ENCODE results near the gene ZNF107. TPM values are rescaled to one million over a fixed set of nuclear protein-coding genes. Genes with fewer than 3 reads are reported as not detected.

ZNF107 gene
- total and polyA plus RNA-seq, 4 donors: 0.60 to 4.9 (median 1.4) TPM

DNA sequence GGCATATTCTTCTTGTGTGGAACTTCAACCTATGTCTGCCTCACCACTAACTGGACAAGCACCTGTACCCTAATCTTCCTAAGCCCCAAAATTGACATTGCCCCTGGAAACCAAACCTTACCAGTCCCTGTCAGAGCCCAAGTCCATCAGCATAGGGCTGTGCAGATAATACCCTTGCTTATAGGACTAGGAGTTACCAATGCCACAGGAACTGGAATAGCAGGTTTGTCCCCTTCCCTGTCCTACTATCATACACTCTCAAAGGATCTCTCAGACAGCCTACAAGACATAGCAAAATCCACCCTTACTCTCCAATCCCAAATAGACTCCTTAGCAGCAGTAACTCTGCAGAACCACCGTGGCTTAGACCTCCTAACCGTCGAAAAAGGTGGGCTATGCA is 19.8 kb downstream of the ZNF107 start (continued):
- TF ChIP-seq, protein P1, sequence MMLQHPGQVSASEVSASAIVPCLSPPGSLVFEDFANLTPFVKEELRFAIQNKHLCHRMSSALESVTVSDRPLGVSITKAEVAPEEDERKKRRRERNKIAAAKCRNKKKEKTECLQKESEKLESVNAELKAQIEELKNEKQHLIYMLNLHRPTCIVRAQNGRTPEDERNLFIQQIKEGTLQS (IDR thresholded peaks at IDR 0.05): no peak
- TF ChIP-seq TAF1 (conservative IDR thresholded peaks at IDR 0.05) (no peak), JUND (IDR thresholded peaks at IDR 0.05) (no peak), FOXA1 (IDR thresholded peaks at IDR 0.05) (no peak), FOXA2 (IDR thresholded peaks at IDR 0.05) (no peak)

DNA sequence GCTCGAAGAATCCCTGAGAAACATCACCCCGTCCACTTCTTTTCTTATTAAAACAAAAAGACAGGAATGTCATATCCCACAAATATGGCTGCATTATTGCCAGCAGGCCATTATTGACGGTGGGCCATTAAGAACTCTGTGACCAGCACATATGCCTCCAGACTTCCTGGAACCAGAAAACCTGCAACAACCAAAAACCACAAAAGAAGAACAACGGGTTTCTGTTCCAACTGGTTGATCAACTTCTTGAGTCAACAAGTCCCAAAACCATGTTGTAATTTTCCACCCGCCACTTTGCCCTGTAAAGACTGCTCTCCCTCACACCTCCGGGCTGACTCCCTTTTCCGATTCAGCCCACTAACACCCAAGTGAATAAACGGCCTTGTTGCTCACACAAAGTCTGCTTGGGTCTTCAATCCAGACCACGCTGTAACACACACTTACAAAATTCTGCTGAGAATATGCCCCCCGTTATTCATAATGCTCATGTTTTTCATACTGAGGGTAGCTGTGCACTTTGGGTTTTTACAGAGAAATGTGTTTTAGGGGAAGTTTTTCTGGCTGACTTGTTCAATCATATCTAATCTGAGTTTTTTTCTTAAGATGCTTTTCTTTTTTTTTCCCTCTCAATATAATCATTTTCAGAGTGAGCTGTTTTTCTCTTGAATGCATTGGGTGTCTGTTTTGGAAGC is 20.7 kb downstream of the ZNF107 start:
- H3K9ac ChIP-seq (ENCODE audit: low read depth in 1 of 2, low read length in 2 of 2): no peak overlapping the region
- no peak overlapping the region for H3K4me3 ChIP-seq (ENCODE audit: low read depth in 1 of 3, low read length in 3 of 3)
- peaks cover 0 to 27% (median 13%) of the 10 kb centered on the region in 4 donors for H3K36me3 ChIP-seq (ENCODE audit: control insufficient read depth in 4 of 4, insufficient read depth in 3 of 4, low read depth in 1 of 4, low read length in 3 of 4)
- no peaks in the 10 kb centered on the region for H3K27me3 ChIP-seq (ENCODE audit: control insufficient read depth in 4 of 4, insufficient read depth in 4 of 4, low read length in 3 of 4)
- H3K4me1 ChIP-seq (ENCODE audit: control insufficient read depth in 4 of 4, insufficient read depth in 4 of 4, low read length in 3 of 4): no peaks in the 10 kb centered on the region
- H3K27ac ChIP-seq (ENCODE audit: low read depth in 1 of 2, low read length in 2 of 2): no peak overlapping the region
- 92% methylated on average over 10 of the region's 10 CpGs for WGBS
- peaks cover 4 to 11% (median 6%) of the 10 kb centered on the region in 4 donors for H3K9me3 ChIP-seq (ENCODE audit: control insufficient read depth in 4 of 4, low read length in 3 of 4)
- TF ChIP-seq HNF4G (IDR thresholded peaks at IDR 0.05): no peak
- TF ChIP-seq, protein P1 (IDR thresholded peaks at IDR 0.05): no peak
- TF ChIP-seq GABPA (IDR thresholded peaks at IDR 0.05 in 1 of 2, conservative IDR thresholded peaks at IDR 0.05 in 1 of 2): no peak
- no peak for TF ChIP-seq NR2F2 (IDR thresholded peaks at IDR 0.05)
- TF ChIP-seq, protein P2, sequence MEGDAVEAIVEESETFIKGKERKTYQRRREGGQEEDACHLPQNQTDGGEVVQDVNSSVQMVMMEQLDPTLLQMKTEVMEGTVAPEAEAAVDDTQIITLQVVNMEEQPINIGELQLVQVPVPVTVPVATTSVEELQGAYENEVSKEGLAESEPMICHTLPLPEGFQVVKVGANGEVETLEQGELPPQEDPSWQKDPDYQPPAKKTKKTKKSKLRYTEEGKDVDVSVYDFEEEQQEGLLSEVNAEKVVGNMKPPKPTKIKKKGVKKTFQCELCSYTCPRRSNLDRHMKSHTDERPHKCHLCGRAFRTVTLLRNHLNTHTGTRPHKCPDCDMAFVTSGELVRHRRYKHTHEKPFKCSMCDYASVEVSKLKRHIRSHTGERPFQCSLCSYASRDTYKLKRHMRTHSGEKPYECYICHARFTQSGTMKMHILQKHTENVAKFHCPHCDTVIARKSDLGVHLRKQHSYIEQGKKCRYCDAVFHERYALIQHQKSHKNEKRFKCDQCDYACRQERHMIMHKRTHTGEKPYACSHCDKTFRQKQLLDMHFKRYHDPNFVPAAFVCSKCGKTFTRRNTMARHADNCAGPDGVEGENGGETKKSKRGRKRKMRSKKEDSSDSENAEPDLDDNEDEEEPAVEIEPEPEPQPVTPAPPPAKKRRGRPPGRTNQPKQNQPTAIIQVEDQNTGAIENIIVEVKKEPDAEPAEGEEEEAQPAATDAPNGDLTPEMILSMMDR (IDR thresholded peaks at IDR 0.05; ENCODE audit: low read depth, low read length, missing input control): no peak
- no peak for TF ChIP-seq SP1 (IDR thresholded peaks at IDR 0.05)
- no peak for TF ChIP-seq TAF1 (conservative IDR thresholded peaks at IDR 0.05)
- TF ChIP-seq, protein P3, sequence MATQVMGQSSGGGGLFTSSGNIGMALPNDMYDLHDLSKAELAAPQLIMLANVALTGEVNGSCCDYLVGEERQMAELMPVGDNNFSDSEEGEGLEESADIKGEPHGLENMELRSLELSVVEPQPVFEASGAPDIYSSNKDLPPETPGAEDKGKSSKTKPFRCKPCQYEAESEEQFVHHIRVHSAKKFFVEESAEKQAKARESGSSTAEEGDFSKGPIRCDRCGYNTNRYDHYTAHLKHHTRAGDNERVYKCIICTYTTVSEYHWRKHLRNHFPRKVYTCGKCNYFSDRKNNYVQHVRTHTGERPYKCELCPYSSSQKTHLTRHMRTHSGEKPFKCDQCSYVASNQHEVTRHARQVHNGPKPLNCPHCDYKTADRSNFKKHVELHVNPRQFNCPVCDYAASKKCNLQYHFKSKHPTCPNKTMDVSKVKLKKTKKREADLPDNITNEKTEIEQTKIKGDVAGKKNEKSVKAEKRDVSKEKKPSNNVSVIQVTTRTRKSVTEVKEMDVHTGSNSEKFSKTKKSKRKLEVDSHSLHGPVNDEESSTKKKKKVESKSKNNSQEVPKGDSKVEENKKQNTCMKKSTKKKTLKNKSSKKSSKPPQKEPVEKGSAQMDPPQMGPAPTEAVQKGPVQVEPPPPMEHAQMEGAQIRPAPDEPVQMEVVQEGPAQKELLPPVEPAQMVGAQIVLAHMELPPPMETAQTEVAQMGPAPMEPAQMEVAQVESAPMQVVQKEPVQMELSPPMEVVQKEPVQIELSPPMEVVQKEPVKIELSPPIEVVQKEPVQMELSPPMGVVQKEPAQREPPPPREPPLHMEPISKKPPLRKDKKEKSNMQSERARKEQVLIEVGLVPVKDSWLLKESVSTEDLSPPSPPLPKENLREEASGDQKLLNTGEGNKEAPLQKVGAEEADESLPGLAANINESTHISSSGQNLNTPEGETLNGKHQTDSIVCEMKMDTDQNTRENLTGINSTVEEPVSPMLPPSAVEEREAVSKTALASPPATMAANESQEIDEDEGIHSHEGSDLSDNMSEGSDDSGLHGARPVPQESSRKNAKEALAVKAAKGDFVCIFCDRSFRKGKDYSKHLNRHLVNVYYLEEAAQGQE (IDR thresholded peaks at IDR 0.05): no peak
- TF ChIP-seq RXRA (IDR thresholded peaks at IDR 0.05): no peak
- no peak for DNase-seq (ENCODE audit: low spot score)

DNA sequence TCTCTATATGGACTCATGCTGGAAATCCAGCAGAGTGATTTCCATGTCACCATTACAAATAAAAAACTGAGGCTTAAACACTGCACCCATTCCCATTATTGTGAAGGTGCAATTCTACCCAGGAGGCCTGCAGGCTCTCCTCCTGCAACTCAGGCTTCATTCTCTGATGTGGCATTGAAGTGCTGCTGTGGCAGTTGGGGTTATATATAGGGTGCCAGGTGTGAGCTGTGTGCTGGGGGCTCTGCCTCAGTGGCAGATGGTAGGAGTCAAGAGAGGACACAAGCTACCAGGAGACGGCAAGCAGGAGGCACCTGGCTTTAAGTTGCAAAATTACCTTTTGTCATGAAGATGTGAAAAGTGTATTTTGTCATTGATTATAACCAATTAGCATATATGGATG is 21.3 kb downstream of the ZNF107 start:
- WGBS: 95% methylated on average over 1 of the region's 1 CpG
- TF ChIP-seq, protein P4, sequence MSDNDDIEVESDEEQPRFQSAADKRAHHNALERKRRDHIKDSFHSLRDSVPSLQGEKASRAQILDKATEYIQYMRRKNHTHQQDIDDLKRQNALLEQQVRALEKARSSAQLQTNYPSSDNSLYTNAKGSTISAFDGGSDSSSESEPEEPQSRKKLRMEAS (IDR thresholded peaks at IDR 0.05): no peak
- TF ChIP-seq HNF4A (conservative IDR thresholded peaks at IDR 0.05) (no peak), FOXA2 (IDR thresholded peaks at IDR 0.05) (no peak), EGR1 (IDR thresholded peaks at IDR 0.05; ENCODE audit: low read depth in 2 of 2) (no peak), FOXA1 (IDR thresholded peaks at IDR 0.05) (no peak), HNF4G (IDR thresholded peaks at IDR 0.05) (no peak), YY1 (IDR thresholded peaks at IDR 0.05) (no peak), RAD21 (IDR thresholded peaks at IDR 0.05) (no peak), GABPA (IDR thresholded peaks at IDR 0.05 in 1 of 2, conservative IDR thresholded peaks at IDR 0.05 in 1 of 2) (no peak), SP1 (IDR thresholded peaks at IDR 0.05) (no peak)
- TF ChIP-seq, protein P2 (IDR thresholded peaks at IDR 0.05; ENCODE audit: low read depth, low read length, missing input control): no peak
- TF ChIP-seq, protein P1 (IDR thresholded peaks at IDR 0.05): no peak
- peaks cover 0 to 33% (median 13%) of the 10 kb centered on the region in 4 donors for H3K36me3 ChIP-seq (ENCODE audit: control insufficient read depth in 4 of 4, insufficient read depth in 3 of 4, low read depth in 1 of 4, low read length in 3 of 4)
- no peaks in the 10 kb centered on the region for H3K27me3 ChIP-seq (ENCODE audit: control insufficient read depth in 4 of 4, insufficient read depth in 4 of 4, low read length in 3 of 4)
- no peak overlapping the region for H3K4me3 ChIP-seq (ENCODE audit: low read depth in 1 of 3, low read length in 3 of 3)
- DNase-seq (ENCODE audit: low spot score): no peak
- H3K27ac ChIP-seq (ENCODE audit: low read depth in 1 of 2, low read length in 2 of 2): no peak overlapping the region
- H3K9me3 ChIP-seq (ENCODE audit: control insufficient read depth in 4 of 4, low read length in 3 of 4): peaks cover 4 to 10% (median 6%) of the 10 kb centered on the region in 4 donors
- no peak overlapping the region for H3K9ac ChIP-seq (ENCODE audit: low read depth in 1 of 2, low read length in 2 of 2)
- no peaks in the 10 kb centered on the region for H3K4me1 ChIP-seq (ENCODE audit: control insufficient read depth in 4 of 4, insufficient read depth in 4 of 4, low read length in 3 of 4)

Data from liver (tissue), 9 donors.